ENCODE measurements around the gene TP53I11. TPM values are rescaled to one million over a fixed set of nuclear protein-coding genes. Genes with fewer than 3 reads are reported as not detected.

The TP53I11 gene
- polyA plus RNA-seq, 1 donor (not counting 4 experiments of a cell fraction or from before 2014, with no cell fraction given), result 21.4 TPM

- H3K4me2 ChIP-seq (ENCODE audit: control insufficient read depth, extremely low read depth, insufficient read depth, low read depth, low read length), result no peak overlapping the region
- peaks cover 7 to 8% of the 10 kb centered on the region in 2 experiments for H3K36me3 ChIP-seq (ENCODE audit: control insufficient read depth in 2 of 2, extremely low read depth in 1 of 2, insufficient read depth in 2 of 2, low read length in 2 of 2)
- no peaks in the 10 kb centered on the region for H3K27me3 ChIP-seq (ENCODE audit: control insufficient read depth, extremely low read depth, insufficient read depth, low read length)
- peaks cover 16% of the 10 kb centered on the region for H3K79me2 ChIP-seq (ENCODE audit: control insufficient read depth, insufficient read depth, low read length)
- no peak overlapping the region for H3K4me3 ChIP-seq (ENCODE audit: control insufficient read depth in 2 of 3, extremely low read depth in 1 of 3, insufficient read depth in 2 of 3, low read depth in 1 of 3, low read length in 3 of 3)
- H3K9me3 ChIP-seq (ENCODE audit: control insufficient read depth, low read depth, low read length), result no peaks in the 10 kb centered on the region
- no peak overlapping the region for H3K27ac ChIP-seq (ENCODE audit: control insufficient read depth, insufficient read depth, low read length)
- dilution Hi-C loops (cut with MboI; ENCODE audit: extremely low pct_ligation_motif_present, low sequenced_read_pairs), result loop anchor here (25.0 kb wide), 1 partner anchor 392 kb away; no protein-coding TSS in a partner anchor
- H2AFZ ChIP-seq (ENCODE audit: control insufficient read depth, low read length), result no peak overlapping the region
- FAIRE-seq, result no peak
- H4K20me1 ChIP-seq (ENCODE audit: control insufficient read depth, extremely low read depth, insufficient read depth, low read length), result peaks cover 25% of the 10 kb centered on the region
- no peak for DNase-seq (ENCODE audit: low read depth, low spot score)
- TF ChIP-seq, protein P1, sequence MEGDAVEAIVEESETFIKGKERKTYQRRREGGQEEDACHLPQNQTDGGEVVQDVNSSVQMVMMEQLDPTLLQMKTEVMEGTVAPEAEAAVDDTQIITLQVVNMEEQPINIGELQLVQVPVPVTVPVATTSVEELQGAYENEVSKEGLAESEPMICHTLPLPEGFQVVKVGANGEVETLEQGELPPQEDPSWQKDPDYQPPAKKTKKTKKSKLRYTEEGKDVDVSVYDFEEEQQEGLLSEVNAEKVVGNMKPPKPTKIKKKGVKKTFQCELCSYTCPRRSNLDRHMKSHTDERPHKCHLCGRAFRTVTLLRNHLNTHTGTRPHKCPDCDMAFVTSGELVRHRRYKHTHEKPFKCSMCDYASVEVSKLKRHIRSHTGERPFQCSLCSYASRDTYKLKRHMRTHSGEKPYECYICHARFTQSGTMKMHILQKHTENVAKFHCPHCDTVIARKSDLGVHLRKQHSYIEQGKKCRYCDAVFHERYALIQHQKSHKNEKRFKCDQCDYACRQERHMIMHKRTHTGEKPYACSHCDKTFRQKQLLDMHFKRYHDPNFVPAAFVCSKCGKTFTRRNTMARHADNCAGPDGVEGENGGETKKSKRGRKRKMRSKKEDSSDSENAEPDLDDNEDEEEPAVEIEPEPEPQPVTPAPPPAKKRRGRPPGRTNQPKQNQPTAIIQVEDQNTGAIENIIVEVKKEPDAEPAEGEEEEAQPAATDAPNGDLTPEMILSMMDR (optimal IDR thresholded peaks at IDR 0.05 in 1 of 3, IDR thresholded peaks at IDR 0.05 in 1 of 3, conservative IDR thresholded peaks at IDR 0.05 in 1 of 3; ENCODE audit: extremely low read depth in 1 of 3, insufficient read depth in 2 of 3, low read length in 3 of 3), result no peak
- TF ChIP-seq EZH2 (IDR thresholded peaks at IDR 0.05; ENCODE audit: low read length), result no peak
- H3K9ac ChIP-seq (ENCODE audit: control insufficient read depth, extremely low read depth, insufficient read depth, low read length), result no peak overlapping the region
- peaks cover 20% of the 10 kb centered on the region for H3K4me1 ChIP-seq (ENCODE audit: control insufficient read depth, extremely low read depth, insufficient read depth, low read length)
- no peaks in the 10 kb centered on the region for H3K9me1 ChIP-seq (ENCODE audit: control insufficient read depth, extremely low read depth, insufficient read depth, low read length)
These were observed 5.8 kb downstream of the TP53I11 start for GRCh38 chr11:44944853-44945235.

GRCh38 chr11:44944181-44944852, 6.4 kb downstream of the TP53I11 start:
- peaks cover 20% of the 10 kb centered on the region for H3K4me1 ChIP-seq (ENCODE audit: control insufficient read depth, extremely low read depth, insufficient read depth, low read length)

More at GRCh38 chr11:44944181-44944852, 6.4 kb downstream of the TP53I11 start:
- Histone ChIP-seq H3K9me3 (ENCODE audit: control insufficient read depth, low read depth, low read length) (no peaks in the 10 kb centered on the region), H3K9me1 (ENCODE audit: control insufficient read depth, extremely low read depth, insufficient read depth, low read length) (no peaks in the 10 kb centered on the region), H4K20me1 (ENCODE audit: control insufficient read depth, extremely low read depth, insufficient read depth, low read length) (peaks cover 25% of the 10 kb centered on the region), H3K4me2 (ENCODE audit: control insufficient read depth, extremely low read depth, insufficient read depth, low read depth, low read length) (no peak overlapping the region), H2AFZ (ENCODE audit: control insufficient read depth, low read length) (no peak overlapping the region), H3K9ac (ENCODE audit: control insufficient read depth, extremely low read depth, insufficient read depth, low read length) (no peak overlapping the region), H3K4me3 (ENCODE audit: control insufficient read depth in 2 of 3, extremely low read depth in 1 of 3, insufficient read depth in 2 of 3, low read depth in 1 of 3, low read length in 3 of 3) (no peak overlapping the region), H3K27ac (ENCODE audit: control insufficient read depth, insufficient read depth, low read length) (no peak overlapping the region), H3K27me3 (ENCODE audit: control insufficient read depth, extremely low read depth, insufficient read depth, low read length) (no peaks in the 10 kb centered on the region), H3K36me3 (ENCODE audit: control insufficient read depth in 2 of 2, extremely low read depth in 1 of 2, insufficient read depth in 2 of 2, low read length in 2 of 2) (peaks cover 7 to 8% of the 10 kb centered on the region in 2 experiments), H3K79me2 (ENCODE audit: control insufficient read depth, insufficient read depth, low read length) (peaks cover 16% of the 10 kb centered on the region)
- dilution Hi-C loops (cut with MboI; ENCODE audit: extremely low pct_ligation_motif_present, low sequenced_read_pairs), result loop anchor here (25.0 kb wide), 1 partner anchor 393 kb away; no protein-coding TSS in a partner anchor
- no peak for DNase-seq (ENCODE audit: low read depth, low spot score)
- TF ChIP-seq, protein P1 (optimal IDR thresholded peaks at IDR 0.05 in 1 of 3, IDR thresholded peaks at IDR 0.05 in 1 of 3, conservative IDR thresholded peaks at IDR 0.05 in 1 of 3; ENCODE audit: extremely low read depth in 1 of 3, insufficient read depth in 2 of 3, low read length in 3 of 3), result no peak
- TF ChIP-seq EZH2 (IDR thresholded peaks at IDR 0.05; ENCODE audit: low read length), result no peak
- FAIRE-seq, result peak; percentile 44

Data from keratinocyte (primary cell).